Measurements from ENCODE around the gene ERBB2.
"Not testable (repeated sequence)": the region's sequence is repeated elsewhere in the genome, so short reads cannot be mapped to it uniquely, and the experiment has no call there.

ERBB2 gene

DNA sequence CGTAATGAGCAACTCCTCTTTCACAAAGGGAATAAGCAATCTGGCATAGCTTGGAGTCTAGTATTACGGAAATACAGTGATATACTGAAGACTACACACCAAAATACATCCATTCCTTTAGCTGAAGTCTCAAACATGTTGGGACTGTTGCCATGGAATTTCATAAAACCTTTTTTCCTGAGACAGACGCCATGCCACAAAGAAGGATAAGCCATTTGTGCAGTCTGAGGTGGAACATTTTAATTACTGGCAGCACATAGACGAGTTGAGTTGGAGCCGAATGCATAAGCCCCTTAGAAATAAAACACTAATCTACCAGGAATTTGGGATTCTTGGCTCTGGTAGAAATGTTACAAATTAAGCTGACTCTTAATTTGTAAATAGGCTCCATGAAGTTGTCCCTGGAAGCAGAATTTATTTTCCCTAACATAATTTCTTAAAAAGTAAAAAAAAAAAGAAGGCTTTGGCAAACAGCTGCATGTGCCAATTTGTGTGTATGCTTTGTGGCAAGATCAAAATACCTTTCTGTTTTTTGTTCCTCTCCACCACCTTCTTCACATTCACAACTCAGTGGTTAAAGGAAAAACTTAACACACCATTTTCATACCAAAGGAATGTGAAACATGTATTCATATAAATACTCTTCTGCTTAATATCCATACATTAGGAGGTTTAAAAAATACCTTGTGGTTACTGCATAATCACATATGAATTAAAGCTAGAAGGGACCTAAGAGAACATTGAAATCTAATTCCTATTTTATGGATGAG is 63.4 kb downstream of the ERBB2 start:
- no peak for DNase-seq (ENCODE audit: low spot score)

DNA sequence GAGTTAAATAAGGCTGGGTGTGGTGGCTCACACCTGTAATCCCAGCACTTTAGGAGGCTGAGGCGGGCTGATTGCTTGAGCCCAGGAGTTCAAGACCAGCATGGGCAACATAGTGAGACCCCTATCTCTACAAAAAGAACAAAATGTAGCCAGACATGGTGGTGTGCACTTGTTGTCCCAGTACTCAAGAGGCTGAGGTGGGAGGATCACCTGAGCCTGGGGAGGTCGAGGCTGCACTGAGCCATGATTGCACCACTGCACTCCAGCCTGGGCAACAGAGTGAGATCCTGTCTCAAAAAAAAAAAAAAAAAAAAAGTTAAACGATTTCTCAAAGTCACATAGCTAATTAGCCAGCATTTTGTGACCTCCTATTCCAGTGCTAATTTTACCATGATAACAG is 64.3 kb downstream of the ERBB2 start:
- not testable (repeated sequence) for DNase-seq (ENCODE audit: low spot score)

DNA sequence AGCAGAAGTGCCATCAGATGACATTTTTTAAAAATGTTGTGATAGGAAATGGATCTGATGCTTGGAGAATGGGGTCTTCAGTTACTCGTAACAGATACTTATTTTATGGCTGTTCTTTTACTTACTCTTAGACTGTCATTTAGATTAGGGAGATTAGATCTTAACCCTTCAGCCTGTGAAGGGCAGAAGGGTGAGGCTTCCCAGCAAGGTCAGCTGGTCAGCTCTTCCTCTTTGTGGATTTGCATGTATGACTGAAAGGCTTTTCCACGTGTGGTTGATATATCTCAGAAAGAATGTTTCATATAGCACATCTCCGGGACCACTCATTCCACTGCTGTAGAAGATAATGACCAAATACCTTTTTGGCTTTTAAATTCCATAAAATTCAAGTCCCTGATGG is 65.3 kb downstream of the ERBB2 start:
- DNase-seq (ENCODE audit: low spot score), result no peak

DNA sequence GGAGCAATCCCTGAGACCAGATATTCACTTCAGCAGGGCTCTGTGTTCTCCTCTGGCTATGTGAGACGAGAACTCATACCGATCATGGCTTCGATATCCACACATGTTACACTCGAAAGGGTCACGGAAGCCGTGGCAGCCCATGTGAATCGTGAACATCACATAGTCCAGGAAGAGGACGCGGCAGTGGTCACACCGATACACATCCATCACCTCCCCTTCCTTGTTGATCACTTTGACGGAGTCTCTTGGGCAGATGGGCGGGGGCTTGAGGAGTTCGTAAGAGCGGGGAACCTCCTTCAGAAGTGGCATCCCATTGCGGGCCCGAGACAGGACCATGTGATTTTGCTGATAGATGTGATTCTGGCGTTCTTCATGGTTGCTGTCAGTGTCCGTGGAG is 65.9 kb downstream of the ERBB2 start:
- no peak for DNase-seq (ENCODE audit: low spot score)

DNA sequence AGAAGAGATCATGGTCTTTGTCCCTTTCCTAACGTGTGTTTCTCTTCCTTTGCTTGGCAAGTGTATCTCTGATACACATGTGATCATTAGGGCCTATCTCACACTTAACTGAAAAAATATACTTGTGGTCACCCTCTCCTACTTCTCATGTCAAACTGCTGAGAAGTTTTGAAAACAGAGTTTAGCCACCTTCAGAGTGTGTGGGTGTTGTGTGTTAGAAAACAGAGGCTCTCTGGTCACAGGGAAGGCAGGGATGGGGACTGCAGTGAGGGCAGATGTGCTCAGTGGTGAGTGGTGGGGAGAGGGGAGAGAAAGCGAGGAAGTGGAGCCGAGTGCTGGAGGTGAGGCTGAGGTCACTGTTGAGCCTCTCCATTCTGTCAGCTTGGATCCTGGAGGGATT is 67.3 kb downstream of the ERBB2 start:
- no peak for DNase-seq (ENCODE audit: low spot score)

DNA sequence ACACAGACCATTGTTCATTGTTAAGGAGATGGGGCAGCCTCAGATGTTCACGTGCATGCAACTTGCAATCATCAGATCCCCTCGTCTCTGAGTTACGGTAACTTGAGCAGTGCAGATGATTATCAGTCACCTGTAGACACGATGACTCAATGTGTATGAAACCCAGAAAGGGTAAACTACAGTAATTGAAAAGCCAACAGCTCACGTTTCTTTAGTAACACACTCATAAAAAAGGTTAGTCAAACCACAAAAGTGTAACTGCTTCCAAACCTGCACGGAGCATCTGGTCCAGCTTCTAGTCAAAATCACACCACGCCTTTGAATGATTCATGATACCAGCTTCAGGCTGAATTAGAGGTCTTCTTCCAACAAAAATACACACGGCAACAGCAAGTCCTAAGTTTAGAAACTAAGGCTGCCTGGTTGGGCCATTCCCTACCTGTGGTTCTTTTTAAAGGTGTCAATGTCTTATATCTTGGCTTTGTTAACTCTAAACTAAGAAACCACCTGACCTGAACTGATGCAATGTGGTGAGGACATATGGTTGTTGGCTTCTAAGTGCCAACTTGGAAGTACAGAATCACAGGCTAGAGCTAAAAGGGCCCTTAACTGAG is 70.2 kb downstream of the ERBB2 start:
- no peak for DNase-seq (ENCODE audit: low spot score)

DNA sequence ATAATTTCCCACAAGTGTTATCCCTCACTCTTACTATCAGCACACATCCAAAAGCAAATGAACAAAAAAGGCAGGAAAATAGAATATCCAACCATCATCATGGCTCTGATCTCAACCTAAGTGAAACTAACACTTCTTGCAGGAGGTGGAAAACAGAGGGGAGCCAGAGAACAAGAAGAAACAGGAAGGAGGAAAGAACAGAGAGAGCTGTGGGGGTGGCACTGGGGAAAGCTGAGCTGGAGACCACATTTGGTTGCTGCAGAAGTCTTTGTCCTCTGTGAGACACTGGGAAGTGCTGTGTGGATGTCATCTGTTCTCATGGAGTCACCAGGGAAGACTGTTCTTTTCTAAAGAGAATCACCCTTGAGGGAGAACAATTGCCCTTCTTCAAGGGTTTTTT is 72.6 kb downstream of the ERBB2 start:
- DNase-seq (ENCODE audit: low spot score), result no peak

DNA sequence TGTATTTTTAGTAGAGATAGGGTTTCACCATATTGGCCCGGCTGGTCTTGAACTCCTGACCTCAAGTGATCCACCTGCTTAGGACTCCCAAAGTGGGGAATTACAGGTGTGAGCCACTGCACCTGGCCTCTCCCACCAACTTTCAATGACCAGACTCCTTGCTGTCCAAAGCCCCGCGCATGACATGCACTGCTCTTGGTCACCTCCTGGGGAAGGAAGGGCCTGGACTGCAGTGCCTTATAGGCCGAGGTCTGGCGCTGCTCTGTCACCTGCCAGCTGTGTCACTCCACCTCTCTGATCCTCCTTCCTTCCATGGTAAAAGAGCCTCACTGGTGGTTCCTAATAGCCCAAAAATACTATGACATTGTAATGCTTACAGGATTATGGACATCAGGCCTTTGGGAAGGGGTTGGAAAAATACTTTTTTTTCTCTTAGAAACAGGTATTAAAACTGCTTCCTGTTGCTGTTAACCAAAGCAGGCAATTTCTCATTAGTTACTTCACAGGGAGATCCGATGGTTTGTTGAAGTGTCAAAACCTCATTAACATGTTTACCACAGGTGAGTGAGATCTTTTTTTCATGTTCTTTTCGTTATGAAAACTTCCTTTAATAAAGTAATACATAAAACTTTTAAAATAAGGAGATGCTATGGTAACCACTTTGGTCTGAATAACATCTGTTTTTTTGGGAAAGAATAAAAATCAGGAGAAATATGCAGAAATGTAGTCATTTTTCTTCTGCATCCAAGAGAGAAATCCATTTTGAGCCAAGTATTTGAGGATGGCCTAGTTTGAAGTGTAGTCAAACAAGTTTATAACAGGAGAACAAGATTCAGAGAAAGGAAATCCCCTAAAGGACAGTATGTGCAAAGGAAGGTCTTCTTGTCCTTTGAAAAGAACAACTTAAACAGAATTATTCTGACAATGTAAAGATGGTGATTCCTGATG is 73.4 kb downstream of the ERBB2 start:
- DNase-seq (ENCODE audit: low spot score), result no peak

DNA sequence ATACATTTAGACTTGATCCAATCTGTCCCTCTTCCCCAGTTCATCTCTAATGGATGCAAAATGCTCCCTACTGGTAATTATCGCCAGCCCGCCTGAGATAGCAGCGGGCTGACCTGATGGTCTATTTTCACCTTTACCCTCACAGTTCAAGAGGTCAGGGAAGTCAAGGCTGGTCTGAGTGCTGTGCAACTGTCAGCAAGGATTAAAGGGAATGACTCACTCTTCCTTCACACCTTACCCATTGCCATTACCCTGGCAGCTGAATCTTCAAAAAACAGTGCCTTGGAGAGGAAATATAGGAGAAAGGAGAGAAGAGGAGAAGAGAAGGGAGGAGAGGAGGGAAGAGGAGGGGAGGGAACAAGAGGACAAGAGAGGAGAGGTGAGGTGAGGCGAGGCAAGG is 74.2 kb downstream of the ERBB2 start:
- DNase-seq (ENCODE audit: low spot score), result no peak

DNA sequence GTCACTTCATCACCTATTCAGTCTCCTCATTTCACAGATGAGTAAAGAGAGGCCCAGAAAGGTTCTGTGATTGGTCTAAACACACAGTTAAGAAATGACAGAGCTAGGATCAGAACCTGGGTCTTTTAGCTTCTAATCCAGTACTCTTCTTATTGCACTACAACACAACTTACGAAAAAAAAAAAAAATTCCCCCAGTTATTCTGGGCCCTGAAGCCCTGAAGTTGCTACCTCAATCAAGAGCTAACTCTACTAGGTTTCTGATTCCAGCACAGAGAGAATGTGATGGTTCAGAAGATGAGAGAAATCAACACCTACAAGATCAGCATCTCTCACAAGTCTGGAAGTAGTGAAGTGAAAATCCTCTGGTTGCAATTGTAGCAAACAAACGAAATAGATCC is 75.2 kb downstream of the ERBB2 start:
- DNase-seq (ENCODE audit: low spot score), result no peak

DNA sequence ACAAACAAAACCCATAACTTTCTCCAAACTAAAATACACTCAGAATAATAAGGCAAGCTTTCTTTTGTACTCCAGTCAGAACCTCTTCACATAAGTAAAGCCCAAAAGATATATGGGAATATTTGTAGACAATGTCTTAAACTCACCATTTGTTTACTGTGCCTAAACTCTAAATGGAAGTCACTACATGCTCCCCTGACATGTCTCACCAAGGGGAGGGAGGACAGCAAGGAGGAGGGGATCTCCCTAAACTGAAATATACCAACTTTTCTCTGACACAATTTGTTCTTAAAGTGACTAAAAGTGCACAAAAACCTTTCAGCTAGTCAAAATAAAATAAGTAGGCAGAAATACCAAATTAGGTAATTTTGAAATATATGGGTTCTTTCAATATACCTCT is 76.4 kb downstream of the ERBB2 start:
- no peak for DNase-seq (ENCODE audit: low spot score)

DNA sequence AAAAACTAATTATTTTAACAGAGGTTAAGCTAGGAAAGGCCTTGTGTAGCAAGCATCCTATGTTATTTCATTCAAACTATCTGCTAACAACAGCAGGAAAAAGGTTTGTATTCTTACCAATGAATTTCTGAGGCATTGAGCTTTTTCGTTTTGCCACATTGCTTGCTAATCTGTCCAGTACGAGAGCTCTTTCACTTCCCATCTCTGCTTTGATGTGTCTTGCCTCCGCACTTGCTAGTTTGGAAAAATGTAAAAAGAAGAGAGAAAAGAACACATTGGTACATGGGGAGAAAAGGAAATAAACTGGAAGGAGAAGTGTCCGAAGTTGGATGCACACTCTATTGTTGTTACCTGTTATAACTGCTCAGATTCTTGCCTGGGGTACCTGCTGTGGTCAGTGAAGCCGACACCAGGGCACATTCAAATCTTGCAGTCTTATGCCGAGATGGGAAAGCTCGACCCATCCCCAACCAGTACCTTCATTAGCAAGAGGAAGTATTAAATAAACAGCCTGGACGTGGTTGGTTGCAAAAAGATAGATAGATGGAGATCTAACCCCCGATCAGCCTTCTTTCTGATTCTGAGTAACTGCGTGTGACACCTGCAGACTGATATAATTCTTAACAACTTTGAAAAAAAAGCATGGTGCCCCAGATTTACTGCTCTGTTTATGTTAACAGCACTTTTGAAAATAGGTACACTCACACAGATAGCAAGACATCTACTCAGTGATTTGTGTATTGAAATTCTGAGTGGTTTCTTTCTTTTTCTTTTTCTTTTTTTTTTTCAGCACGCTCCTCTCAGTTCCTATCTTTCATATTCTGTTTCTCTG is 77.9 kb downstream of the ERBB2 start:
- no peak for DNase-seq (ENCODE audit: low spot score)
